ENCODE results near the gene HTR3D. TPM values are rescaled to one million over a fixed set of nuclear protein-coding genes. Genes with fewer than 3 reads are reported as not detected.
"Not testable (repeated sequence)": the region's sequence is repeated elsewhere in the genome, so short reads cannot be mapped to it uniquely, and the experiment has no call there.

HTR3D gene
- polyA plus RNA-seq, 1 donor from 2014 or later, result not detected

- Histone ChIP-seq H3K27me3 (ENCODE audit: insufficient read depth, low read depth, low read length) (no peaks in the 10 kb centered on the region), H3K4me2 (ENCODE audit: low read length) (no peak overlapping the region), H3K79me2 (replicated peaks; ENCODE audit: insufficient read depth, low read length) (no peaks in the 10 kb centered on the region), H3K27ac (ENCODE audit: low read length) (no peak overlapping the region), H4K20me1 (ENCODE audit: insufficient read depth) (no peaks in the 10 kb centered on the region), H3K9ac (ENCODE audit: low read length) (no peak overlapping the region), H3K36me3 (ENCODE audit: insufficient read depth, low read length) (no peaks in the 10 kb centered on the region), H2AFZ (ENCODE audit: low read depth, low read length) (no peak overlapping the region), H3K9me3 (ENCODE audit: low read length) (no peaks in the 10 kb centered on the region), H3K4me3 (ENCODE audit: low read length) (no peak overlapping the region), H3F3A (ENCODE audit: insufficient read depth, low read length, poor library complexity, severe bottlenecking) (no peaks in the 10 kb centered on the region), H3K9me2 (ENCODE audit: insufficient read depth, low read length) (no peaks in the 10 kb centered on the region)
- TF ChIP-seq, protein P1, sequence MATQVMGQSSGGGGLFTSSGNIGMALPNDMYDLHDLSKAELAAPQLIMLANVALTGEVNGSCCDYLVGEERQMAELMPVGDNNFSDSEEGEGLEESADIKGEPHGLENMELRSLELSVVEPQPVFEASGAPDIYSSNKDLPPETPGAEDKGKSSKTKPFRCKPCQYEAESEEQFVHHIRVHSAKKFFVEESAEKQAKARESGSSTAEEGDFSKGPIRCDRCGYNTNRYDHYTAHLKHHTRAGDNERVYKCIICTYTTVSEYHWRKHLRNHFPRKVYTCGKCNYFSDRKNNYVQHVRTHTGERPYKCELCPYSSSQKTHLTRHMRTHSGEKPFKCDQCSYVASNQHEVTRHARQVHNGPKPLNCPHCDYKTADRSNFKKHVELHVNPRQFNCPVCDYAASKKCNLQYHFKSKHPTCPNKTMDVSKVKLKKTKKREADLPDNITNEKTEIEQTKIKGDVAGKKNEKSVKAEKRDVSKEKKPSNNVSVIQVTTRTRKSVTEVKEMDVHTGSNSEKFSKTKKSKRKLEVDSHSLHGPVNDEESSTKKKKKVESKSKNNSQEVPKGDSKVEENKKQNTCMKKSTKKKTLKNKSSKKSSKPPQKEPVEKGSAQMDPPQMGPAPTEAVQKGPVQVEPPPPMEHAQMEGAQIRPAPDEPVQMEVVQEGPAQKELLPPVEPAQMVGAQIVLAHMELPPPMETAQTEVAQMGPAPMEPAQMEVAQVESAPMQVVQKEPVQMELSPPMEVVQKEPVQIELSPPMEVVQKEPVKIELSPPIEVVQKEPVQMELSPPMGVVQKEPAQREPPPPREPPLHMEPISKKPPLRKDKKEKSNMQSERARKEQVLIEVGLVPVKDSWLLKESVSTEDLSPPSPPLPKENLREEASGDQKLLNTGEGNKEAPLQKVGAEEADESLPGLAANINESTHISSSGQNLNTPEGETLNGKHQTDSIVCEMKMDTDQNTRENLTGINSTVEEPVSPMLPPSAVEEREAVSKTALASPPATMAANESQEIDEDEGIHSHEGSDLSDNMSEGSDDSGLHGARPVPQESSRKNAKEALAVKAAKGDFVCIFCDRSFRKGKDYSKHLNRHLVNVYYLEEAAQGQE (IDR thresholded peaks at IDR 0.05; ENCODE audit: borderline replicate concordance), result no peak
- no peak for TF ChIP-seq SMC3 (conservative IDR thresholded peaks at IDR 0.05; ENCODE audit: poor library complexity)
These were observed 1.0 kb upstream of the HTR3D start for GRCh38 chr3:184030536-184030935.

DNA sequence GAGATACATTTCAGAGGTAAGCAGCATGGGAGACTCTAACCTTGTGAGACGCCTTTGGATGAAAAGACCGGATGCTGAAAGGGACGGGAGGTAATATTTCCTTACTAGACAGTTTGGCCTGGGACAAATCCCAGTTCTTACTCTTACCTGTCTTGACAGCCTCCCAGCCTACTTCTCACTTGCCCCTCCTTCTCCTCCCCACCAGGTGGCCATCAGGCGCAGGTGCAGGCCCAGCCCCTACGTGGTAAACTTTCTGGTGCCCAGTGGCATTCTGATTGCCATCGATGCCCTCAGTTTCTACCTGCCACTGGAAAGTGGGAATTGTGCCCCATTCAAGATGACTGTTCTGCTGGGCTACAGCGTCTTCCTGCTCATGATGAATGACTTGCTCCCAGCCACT is 6.3 kb downstream of the HTR3D start:
- Histone ChIP-seq H3K9me2 (ENCODE audit: insufficient read depth, low read length) (no peaks in the 10 kb centered on the region), H4K20me1 (ENCODE audit: insufficient read depth) (no peaks in the 10 kb centered on the region), H3K9me3 (ENCODE audit: low read length) (no peaks in the 10 kb centered on the region), H3K4me2 (ENCODE audit: low read length) (no peak overlapping the region), H2AFZ (ENCODE audit: low read depth, low read length) (no peak overlapping the region), H3K4me3 (ENCODE audit: low read length) (no peak overlapping the region), H3F3A (ENCODE audit: insufficient read depth, low read length, poor library complexity, severe bottlenecking) (no peaks in the 10 kb centered on the region), H3K9ac (ENCODE audit: low read length) (no peak overlapping the region), H3K36me3 (ENCODE audit: insufficient read depth, low read length) (no peaks in the 10 kb centered on the region), H3K79me2 (replicated peaks; ENCODE audit: insufficient read depth, low read length) (no peaks in the 10 kb centered on the region), H3K27me3 (ENCODE audit: insufficient read depth, low read depth, low read length) (no peaks in the 10 kb centered on the region), H3K27ac (ENCODE audit: low read length) (no peak overlapping the region)
- TF ChIP-seq EZH2 (IDR thresholded peaks at IDR 0.05; ENCODE audit: borderline replicate concordance, insufficient read depth, low read length, poor library complexity, severe bottlenecking) (no peak), SMC3 (conservative IDR thresholded peaks at IDR 0.05; ENCODE audit: poor library complexity) (no peak), TAF1 (IDR thresholded peaks at IDR 0.05; ENCODE audit: low read depth) (no peak), RAD21 (conservative IDR thresholded peaks at IDR 0.05) (no peak), EP300 (conservative IDR thresholded peaks at IDR 0.05; ENCODE audit: poor library complexity, severe bottlenecking) (no peak), MXI1 (conservative IDR thresholded peaks at IDR 0.05; ENCODE audit: poor library complexity, severe bottlenecking) (no peak), POLR2AphosphoS5 (IDR thresholded peaks at IDR 0.05) (no peak)
- TF ChIP-seq, protein P1 (IDR thresholded peaks at IDR 0.05; ENCODE audit: borderline replicate concordance), result no peak
- TF ChIP-seq, protein P2, sequence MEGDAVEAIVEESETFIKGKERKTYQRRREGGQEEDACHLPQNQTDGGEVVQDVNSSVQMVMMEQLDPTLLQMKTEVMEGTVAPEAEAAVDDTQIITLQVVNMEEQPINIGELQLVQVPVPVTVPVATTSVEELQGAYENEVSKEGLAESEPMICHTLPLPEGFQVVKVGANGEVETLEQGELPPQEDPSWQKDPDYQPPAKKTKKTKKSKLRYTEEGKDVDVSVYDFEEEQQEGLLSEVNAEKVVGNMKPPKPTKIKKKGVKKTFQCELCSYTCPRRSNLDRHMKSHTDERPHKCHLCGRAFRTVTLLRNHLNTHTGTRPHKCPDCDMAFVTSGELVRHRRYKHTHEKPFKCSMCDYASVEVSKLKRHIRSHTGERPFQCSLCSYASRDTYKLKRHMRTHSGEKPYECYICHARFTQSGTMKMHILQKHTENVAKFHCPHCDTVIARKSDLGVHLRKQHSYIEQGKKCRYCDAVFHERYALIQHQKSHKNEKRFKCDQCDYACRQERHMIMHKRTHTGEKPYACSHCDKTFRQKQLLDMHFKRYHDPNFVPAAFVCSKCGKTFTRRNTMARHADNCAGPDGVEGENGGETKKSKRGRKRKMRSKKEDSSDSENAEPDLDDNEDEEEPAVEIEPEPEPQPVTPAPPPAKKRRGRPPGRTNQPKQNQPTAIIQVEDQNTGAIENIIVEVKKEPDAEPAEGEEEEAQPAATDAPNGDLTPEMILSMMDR (IDR thresholded peaks at IDR 0.05; ENCODE audit: poor library complexity, severe bottlenecking), result no peak

GRCh38 chr3:184038307-184038706 is 6.8 kb downstream of the HTR3D start:
- H3K27me3 ChIP-seq (ENCODE audit: insufficient read depth, low read depth, low read length); H4K20me1 ChIP-seq (ENCODE audit: insufficient read depth); H3K9me3 ChIP-seq (ENCODE audit: low read length); H3K79me2 ChIP-seq (replicated peaks; ENCODE audit: insufficient read depth, low read length); H3K9ac ChIP-seq (ENCODE audit: low read length); H3K27ac ChIP-seq (ENCODE audit: low read length); H3K4me2 ChIP-seq (ENCODE audit: low read length); H3K9me2 ChIP-seq (ENCODE audit: insufficient read depth, low read length); H3K4me3 ChIP-seq (ENCODE audit: low read length); H3K36me3 ChIP-seq (ENCODE audit: insufficient read depth, low read length); H3F3A ChIP-seq (ENCODE audit: insufficient read depth, low read length, poor library complexity, severe bottlenecking); H2AFZ ChIP-seq (ENCODE audit: low read depth, low read length): not testable (repeated sequence)
